Measurements from ENCODE around the gene LYSMD2.

The LYSMD2 gene

DNA sequence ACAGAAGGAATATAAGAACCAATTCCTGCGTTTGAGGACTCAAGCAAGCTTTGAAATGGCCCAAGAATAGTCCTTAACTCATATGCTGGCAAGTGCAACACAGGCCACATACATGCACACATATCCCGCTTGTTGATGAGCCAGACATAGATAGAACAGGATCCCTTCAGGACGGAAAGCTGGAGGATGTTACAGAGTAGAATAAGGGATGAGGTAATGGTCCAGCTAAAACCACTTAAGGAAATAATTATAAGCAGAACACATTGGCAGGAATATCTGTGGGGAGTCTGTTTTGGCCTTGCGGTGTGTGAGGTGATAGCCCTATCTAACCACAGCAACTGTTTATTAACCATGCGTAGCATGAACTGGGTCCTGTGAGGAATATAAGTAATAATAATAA, 31.2 kb downstream of the LYSMD2 start:
- Histone ChIP-seq H3K79me2 (ENCODE audit: insufficient read depth, low read length) (no peaks in the 10 kb centered on the region), H3K9me3 (ENCODE audit: insufficient read depth, low read depth, low read length) (no peaks in the 10 kb centered on the region), H3K4me2 (ENCODE audit: low read depth, low read length, poor library complexity, severe bottlenecking) (no peak overlapping the region), H3K4me1 (ENCODE audit: insufficient read depth, low read length, poor library complexity, severe bottlenecking) (no peaks in the 10 kb centered on the region), H3K9ac (ENCODE audit: low read depth, low read length, poor library complexity, severe bottlenecking) (no peak overlapping the region), H2AFZ (ENCODE audit: low read length) (no peak overlapping the region), H3K4me3 (ENCODE audit: low read length, poor library complexity, severe bottlenecking) (no peak overlapping the region), H3F3A (ENCODE audit: low read depth) (no peaks in the 10 kb centered on the region), H4K20me1 (ENCODE audit: insufficient read depth, low read length, poor library complexity, severe bottlenecking) (no peaks in the 10 kb centered on the region), H3K27me3 (ENCODE audit: insufficient read depth, low read length, poor library complexity, severe bottlenecking) (no peaks in the 10 kb centered on the region), H3K9me2 (replicated peaks; ENCODE audit: low read depth, low read length) (no peaks in the 10 kb centered on the region), H3K36me3 (ENCODE audit: insufficient read depth, low read length) (no peaks in the 10 kb centered on the region)
- TF ChIP-seq, protein P1, sequence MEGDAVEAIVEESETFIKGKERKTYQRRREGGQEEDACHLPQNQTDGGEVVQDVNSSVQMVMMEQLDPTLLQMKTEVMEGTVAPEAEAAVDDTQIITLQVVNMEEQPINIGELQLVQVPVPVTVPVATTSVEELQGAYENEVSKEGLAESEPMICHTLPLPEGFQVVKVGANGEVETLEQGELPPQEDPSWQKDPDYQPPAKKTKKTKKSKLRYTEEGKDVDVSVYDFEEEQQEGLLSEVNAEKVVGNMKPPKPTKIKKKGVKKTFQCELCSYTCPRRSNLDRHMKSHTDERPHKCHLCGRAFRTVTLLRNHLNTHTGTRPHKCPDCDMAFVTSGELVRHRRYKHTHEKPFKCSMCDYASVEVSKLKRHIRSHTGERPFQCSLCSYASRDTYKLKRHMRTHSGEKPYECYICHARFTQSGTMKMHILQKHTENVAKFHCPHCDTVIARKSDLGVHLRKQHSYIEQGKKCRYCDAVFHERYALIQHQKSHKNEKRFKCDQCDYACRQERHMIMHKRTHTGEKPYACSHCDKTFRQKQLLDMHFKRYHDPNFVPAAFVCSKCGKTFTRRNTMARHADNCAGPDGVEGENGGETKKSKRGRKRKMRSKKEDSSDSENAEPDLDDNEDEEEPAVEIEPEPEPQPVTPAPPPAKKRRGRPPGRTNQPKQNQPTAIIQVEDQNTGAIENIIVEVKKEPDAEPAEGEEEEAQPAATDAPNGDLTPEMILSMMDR (conservative IDR thresholded peaks at IDR 0.05; ENCODE audit: low read length) = no peak
- TF ChIP-seq EZH2phosphoT487 (IDR thresholded peaks at IDR 0.05; ENCODE audit: borderline replicate concordance) = no peak

DNA sequence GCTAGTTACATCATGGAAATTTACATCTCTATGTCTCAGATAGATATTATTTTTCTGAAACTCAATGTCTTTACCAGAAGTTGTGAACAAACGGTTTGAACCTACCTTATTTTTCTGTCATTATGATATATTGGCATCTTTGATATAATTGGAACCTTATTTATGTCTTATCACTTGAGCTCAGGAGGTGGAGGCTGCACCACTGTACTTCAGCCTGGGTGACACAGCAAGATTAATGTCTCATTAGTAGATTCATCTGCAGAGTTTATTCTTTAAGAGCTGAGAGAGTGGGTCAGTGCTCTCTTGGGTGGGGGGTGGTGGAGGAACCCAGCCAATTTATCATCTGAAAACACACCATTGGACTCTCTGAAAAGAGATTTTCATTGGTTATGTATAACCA, 34.7 kb downstream of the LYSMD2 start:
- H4K20me1 ChIP-seq (ENCODE audit: insufficient read depth, low read length, poor library complexity, severe bottlenecking) = no peaks in the 10 kb centered on the region
- H3K9me2 ChIP-seq (replicated peaks; ENCODE audit: low read depth, low read length) = no peaks in the 10 kb centered on the region
- H3K79me2 ChIP-seq (ENCODE audit: insufficient read depth, low read length) = no peaks in the 10 kb centered on the region
- no peak overlapping the region for H3K4me2 ChIP-seq (ENCODE audit: low read depth, low read length, poor library complexity, severe bottlenecking)
- H3K27me3 ChIP-seq (ENCODE audit: insufficient read depth, low read length, poor library complexity, severe bottlenecking) = no peaks in the 10 kb centered on the region
- H3K4me3 ChIP-seq (ENCODE audit: low read length, poor library complexity, severe bottlenecking) = no peak overlapping the region
- no peaks in the 10 kb centered on the region for H3K9me3 ChIP-seq (ENCODE audit: insufficient read depth, low read depth, low read length)
- no peak overlapping the region for H3K9ac ChIP-seq (ENCODE audit: low read depth, low read length, poor library complexity, severe bottlenecking)
- H3F3A ChIP-seq (ENCODE audit: low read depth) = no peaks in the 10 kb centered on the region
- no peaks in the 10 kb centered on the region for H3K36me3 ChIP-seq (ENCODE audit: insufficient read depth, low read length)
- no peak overlapping the region for H2AFZ ChIP-seq (ENCODE audit: low read length)
- H3K4me1 ChIP-seq (ENCODE audit: insufficient read depth, low read length, poor library complexity, severe bottlenecking) = no peaks in the 10 kb centered on the region
- no peak for TF ChIP-seq EZH2phosphoT487 (IDR thresholded peaks at IDR 0.05; ENCODE audit: borderline replicate concordance)

DNA sequence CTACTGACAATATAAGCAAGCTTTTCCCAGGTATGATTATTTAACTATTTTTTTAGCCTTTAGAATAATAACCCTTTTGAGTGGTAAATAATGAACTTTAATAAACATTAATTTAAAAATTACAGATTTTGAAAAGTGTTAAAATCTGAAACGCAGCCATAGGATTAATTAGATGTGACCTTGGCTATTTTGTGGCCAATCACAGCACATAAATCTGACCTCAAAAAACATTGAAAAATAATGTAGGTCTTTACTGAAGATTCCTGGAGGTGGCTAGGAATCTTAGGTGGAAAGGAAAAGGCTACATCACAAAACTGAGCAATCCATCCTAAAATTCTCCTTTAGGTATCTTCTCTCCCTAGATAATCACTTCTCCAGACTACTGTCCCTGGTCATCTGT, 38.1 kb downstream of the LYSMD2 start:
- H3F3A ChIP-seq (ENCODE audit: low read depth) = no peaks in the 10 kb centered on the region
- no peak for TF ChIP-seq EZH2phosphoT487 (IDR thresholded peaks at IDR 0.05; ENCODE audit: borderline replicate concordance)
- TF ChIP-seq, protein P1 (conservative IDR thresholded peaks at IDR 0.05; ENCODE audit: low read length) = no peak
- no peak overlapping the region for H2AFZ ChIP-seq (ENCODE audit: low read length)
- no peak overlapping the region for H3K9ac ChIP-seq (ENCODE audit: low read depth, low read length, poor library complexity, severe bottlenecking)
- H3K27me3 ChIP-seq (ENCODE audit: insufficient read depth, low read length, poor library complexity, severe bottlenecking) = no peaks in the 10 kb centered on the region
- no peaks in the 10 kb centered on the region for H3K4me1 ChIP-seq (ENCODE audit: insufficient read depth, low read length, poor library complexity, severe bottlenecking)
- H3K36me3 ChIP-seq (ENCODE audit: insufficient read depth, low read length) = no peaks in the 10 kb centered on the region
- no peaks in the 10 kb centered on the region for H4K20me1 ChIP-seq (ENCODE audit: insufficient read depth, low read length, poor library complexity, severe bottlenecking)
- H3K4me3 ChIP-seq (ENCODE audit: low read length, poor library complexity, severe bottlenecking) = no peak overlapping the region
- no peak overlapping the region for H3K4me2 ChIP-seq (ENCODE audit: low read depth, low read length, poor library complexity, severe bottlenecking)
- no peaks in the 10 kb centered on the region for H3K9me2 ChIP-seq (replicated peaks; ENCODE audit: low read depth, low read length)
- H3K79me2 ChIP-seq (ENCODE audit: insufficient read depth, low read length) = no peaks in the 10 kb centered on the region
- no peaks in the 10 kb centered on the region for H3K9me3 ChIP-seq (ENCODE audit: insufficient read depth, low read depth, low read length)

DNA sequence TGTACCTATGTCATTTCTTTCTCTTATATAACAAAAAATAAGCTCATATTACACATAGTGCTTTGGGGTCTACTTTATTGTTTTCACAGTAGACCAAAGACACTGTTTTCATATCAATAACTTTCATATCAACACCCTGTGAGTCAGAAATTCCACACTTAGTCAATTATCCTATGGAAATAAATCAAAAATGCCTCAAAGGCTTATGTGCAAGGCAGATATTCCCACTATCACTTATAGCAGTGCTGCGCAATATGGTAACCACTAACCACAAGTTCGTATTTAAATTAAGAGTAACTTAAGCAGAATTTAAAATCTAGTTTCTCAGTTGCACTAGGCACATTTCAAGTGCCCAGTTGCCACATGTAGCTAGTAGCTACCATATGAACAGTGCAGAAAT, 40.3 kb downstream of the LYSMD2 start:
- H3K36me3 ChIP-seq (ENCODE audit: insufficient read depth, low read length) = no peaks in the 10 kb centered on the region
- H4K20me1 ChIP-seq (ENCODE audit: insufficient read depth, low read length, poor library complexity, severe bottlenecking) = no peaks in the 10 kb centered on the region
- H3K4me2 ChIP-seq (ENCODE audit: low read depth, low read length, poor library complexity, severe bottlenecking) = no peak overlapping the region
- no peaks in the 10 kb centered on the region for H3K79me2 ChIP-seq (ENCODE audit: insufficient read depth, low read length)
- H3K9me2 ChIP-seq (replicated peaks; ENCODE audit: low read depth, low read length) = no peaks in the 10 kb centered on the region
- H3K27me3 ChIP-seq (ENCODE audit: insufficient read depth, low read length, poor library complexity, severe bottlenecking) = no peaks in the 10 kb centered on the region
- H3K9ac ChIP-seq (ENCODE audit: low read depth, low read length, poor library complexity, severe bottlenecking) = no peak overlapping the region
- H3F3A ChIP-seq (ENCODE audit: low read depth) = no peaks in the 10 kb centered on the region
- H2AFZ ChIP-seq (ENCODE audit: low read length) = no peak overlapping the region
- no peaks in the 10 kb centered on the region for H3K9me3 ChIP-seq (ENCODE audit: insufficient read depth, low read depth, low read length)
- H3K4me3 ChIP-seq (ENCODE audit: low read length, poor library complexity, severe bottlenecking) = no peak overlapping the region
- H3K4me1 ChIP-seq (ENCODE audit: insufficient read depth, low read length, poor library complexity, severe bottlenecking) = no peaks in the 10 kb centered on the region
- no peak for TF ChIP-seq EZH2phosphoT487 (IDR thresholded peaks at IDR 0.05; ENCODE audit: borderline replicate concordance)
- TF ChIP-seq, protein P1 (conservative IDR thresholded peaks at IDR 0.05; ENCODE audit: low read length) = no peak

Data from Loucy (cell line).